Thyroid gland (tissue), 4 donors: ENCODE measurements around the gene ICE1.

Source experiments
- POLR2A ChIP-seq, 2 donors: fragments of 450-650 bp; IDR thresholded peaks; one replicate each; pipeline ENCODE4 v1.6.1; 2017; ENCODE audit warnings: antibody characterized with exemption in 2 of 2, mild to moderate bottlenecking in 2 of 2, moderate library complexity in 1 of 2
- TF ChIP-seq, protein P1 (sequence below), 6 experiments: fragments of 200-600 bp in 3 of 6; fragments of 450-650 bp in 3 of 6; sonication (generic) in 3 of 6; IDR thresholded peaks; one replicate each; pipeline ENCODE4 v1.5.1; 2016 to 2019; ENCODE audit warnings: antibody characterized with exemption in 6 of 6, mild to moderate bottlenecking in 2 of 6, inconsistent platforms in 1 of 6, moderate library complexity in 1 of 6

DNA sequence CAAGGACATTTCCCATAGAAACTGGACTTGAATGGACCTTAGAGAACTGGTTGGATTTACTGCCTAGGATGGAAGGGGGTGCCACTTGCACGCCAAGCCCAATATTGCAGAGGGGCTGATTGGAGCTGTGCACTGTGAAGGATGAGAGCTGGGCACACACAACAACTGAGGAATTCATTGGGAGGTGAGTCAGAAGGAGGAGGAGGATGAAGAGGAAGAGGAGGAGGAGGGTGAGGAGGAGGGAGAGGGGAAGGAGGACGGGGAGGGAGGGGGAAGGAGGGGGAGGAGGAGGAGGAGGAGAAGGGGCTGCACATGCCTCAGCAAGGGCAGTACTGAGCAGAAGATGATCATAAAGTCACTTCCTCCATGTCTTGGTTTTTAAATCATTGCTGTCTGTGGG, 5.7 kb upstream of the ICE1 start:
- TF ChIP-seq, protein P1, sequence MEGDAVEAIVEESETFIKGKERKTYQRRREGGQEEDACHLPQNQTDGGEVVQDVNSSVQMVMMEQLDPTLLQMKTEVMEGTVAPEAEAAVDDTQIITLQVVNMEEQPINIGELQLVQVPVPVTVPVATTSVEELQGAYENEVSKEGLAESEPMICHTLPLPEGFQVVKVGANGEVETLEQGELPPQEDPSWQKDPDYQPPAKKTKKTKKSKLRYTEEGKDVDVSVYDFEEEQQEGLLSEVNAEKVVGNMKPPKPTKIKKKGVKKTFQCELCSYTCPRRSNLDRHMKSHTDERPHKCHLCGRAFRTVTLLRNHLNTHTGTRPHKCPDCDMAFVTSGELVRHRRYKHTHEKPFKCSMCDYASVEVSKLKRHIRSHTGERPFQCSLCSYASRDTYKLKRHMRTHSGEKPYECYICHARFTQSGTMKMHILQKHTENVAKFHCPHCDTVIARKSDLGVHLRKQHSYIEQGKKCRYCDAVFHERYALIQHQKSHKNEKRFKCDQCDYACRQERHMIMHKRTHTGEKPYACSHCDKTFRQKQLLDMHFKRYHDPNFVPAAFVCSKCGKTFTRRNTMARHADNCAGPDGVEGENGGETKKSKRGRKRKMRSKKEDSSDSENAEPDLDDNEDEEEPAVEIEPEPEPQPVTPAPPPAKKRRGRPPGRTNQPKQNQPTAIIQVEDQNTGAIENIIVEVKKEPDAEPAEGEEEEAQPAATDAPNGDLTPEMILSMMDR (IDR thresholded peaks at IDR 0.05): no peak
- no peak for TF ChIP-seq POLR2A (IDR thresholded peaks at IDR 0.05)
